Left renal cortex interstitium (tissue), 4 donors: ENCODE measurements around the gene GSKIP. TPM values are rescaled to one million over a fixed set of nuclear protein-coding genes. Genes with fewer than 3 reads are reported as not detected.

Source experiments
- DNase-seq, 4 donors: peaks; one replicate each; pipeline ENCODE4 v3.0.0-alpha.2; 2013; ENCODE audit warnings: low read depth in 4 of 4, low spot score in 2 of 4, missing footprints in 1 of 4
- polyA plus RNA-seq, 4 donors: library from polyadenylated mRNA; unstranded; fragments of 120-200 nt; gene quantifications; one replicate each; pipeline ENCODE4 v1.2.1, GENCODE V29; 2013; ENCODE audit not compliant: insufficient read length in 4 of 4

The GSKIP gene
- polyA plus RNA-seq, 4 donors = 27.1 to 38.7 (median 31.6) TPM

- no peak for DNase-seq
Measured at GRCh38 chr14:96413526-96413925, 50.2 kb downstream of the GSKIP start.

- DNase-seq = no peak
Measured at GRCh38 chr14:96415559-96415958, 52.2 kb downstream of the GSKIP start.

GRCh38 chr14:96416292-96416691, 53.0 kb downstream of the GSKIP start:
- DNase-seq = no peak

GRCh38 chr14:96417254-96417653, 53.9 kb downstream of the GSKIP start:
- no peak for DNase-seq

GRCh38 chr14:96418075-96418474, 54.7 kb downstream of the GSKIP start:
- no peak for DNase-seq

GRCh38 chr14:96421236-96421635, 57.9 kb downstream of the GSKIP start:
- no peak for DNase-seq

GRCh38 chr14:96422992-96423391, 59.7 kb downstream of the GSKIP start:
- no peak for DNase-seq

- DNase-seq = no peak
Measured at GRCh38 chr14:96423446-96424108, 60.3 kb downstream of the GSKIP start.

GRCh38 chr14:96424109-96424989, 61.0 kb downstream of the GSKIP start:
- DNase-seq = peak; percentile 52 to 82 (median 60)

- no peak for DNase-seq
Measured at GRCh38 chr14:96434040-96434439, 70.7 kb downstream of the GSKIP start.

Other genes with a start within 250 kb of the GSKIP start
- 1 to 10 TPM; 2.8 to 5.4 (median 3.2) TPM for gene BDKRB2, start 158.7 kb upstream of the GSKIP start, polyA plus RNA-seq
- gene BDKRB1, start 107.3 kb upstream of the GSKIP start, polyA plus RNA-seq = under 1 TPM; 0.37 to 0.82 (median 0.52) TPM
- 10 to 100 TPM; 23.4 to 48.9 (median 35.0) TPM for gene ATG2B, start 185 bp upstream of the GSKIP start, polyA plus RNA-seq
- 1 to 10 TPM; 4.2 to 6.2 (median 5.0) TPM for gene AK7, start 28.6 kb downstream of the GSKIP start, polyA plus RNA-seq
- gene PAPOLA, start 138.9 kb downstream of the GSKIP start, polyA plus RNA-seq = 100 to 1,000 TPM; 178 to 257 (median 212) TPM